NB4 (cell line): ENCODE measurements around the gene NOTCH1.

Source experiments
- DNase-seq: peaks from one replicate; pipeline ENCODE4 v3.0.0; 2010; ENCODE audit warnings: low read depth
- H3K4me3 ChIP-seq: one replicate; pipeline ENCODE4 v1.5.1; 2011; ENCODE audit warnings: mild to moderate bottlenecking, low read depth, low read length, moderate library complexity
- MYC ChIP-seq: IDR thresholded peaks from 2 replicates; pipeline ENCODE4 v1.6.1; 2011; ENCODE audit warnings: low read depth, low read length
- POLR2A ChIP-seq: IDR thresholded peaks from 2 replicates; pipeline ENCODE4 v1.6.1; 2011; ENCODE audit warnings: mild to moderate bottlenecking; ENCODE audit not compliant: insufficient read length; ENCODE audit errors: extremely low read depth
- TF ChIP-seq, protein P1 (sequence below): IDR thresholded peaks from 2 replicates; pipeline ENCODE4 v1.6.1; 2011; ENCODE audit warnings: low read depth, low read length
- TF ChIP-seq, protein P2 (sequence below): IDR thresholded peaks from one replicate; pipeline ENCODE4 v1.5.1; 2012; ENCODE audit warnings: low read depth, low read length

NOTCH1 gene

DNA sequence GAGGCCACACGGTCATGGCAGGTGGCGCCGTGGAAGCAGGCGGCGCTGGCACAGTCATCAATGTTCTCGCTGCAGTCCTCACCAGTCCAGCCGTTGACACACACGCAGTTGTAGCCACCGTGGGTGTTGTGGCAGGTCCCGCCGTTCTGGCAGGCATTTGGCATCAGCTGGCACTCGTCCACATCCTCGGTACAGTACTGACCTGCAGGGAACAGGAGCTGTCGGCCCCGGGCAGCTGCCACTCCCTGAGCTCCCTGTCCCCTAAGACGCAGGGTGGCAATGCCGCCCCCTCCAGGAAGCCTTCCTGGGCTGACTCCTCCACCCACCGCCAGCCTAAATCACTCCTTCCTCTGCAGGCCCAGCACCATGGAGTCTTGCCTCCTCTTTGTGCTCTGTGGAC is 27.2 kb downstream of the NOTCH1 start:
- no peak overlapping the region for H3K4me3 ChIP-seq
- DNase-seq: no peak
- TF ChIP-seq, protein P1, sequence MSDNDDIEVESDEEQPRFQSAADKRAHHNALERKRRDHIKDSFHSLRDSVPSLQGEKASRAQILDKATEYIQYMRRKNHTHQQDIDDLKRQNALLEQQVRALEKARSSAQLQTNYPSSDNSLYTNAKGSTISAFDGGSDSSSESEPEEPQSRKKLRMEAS: no peak
- TF ChIP-seq POLR2A (no peak), MYC (no peak)
- TF ChIP-seq, protein P2, sequence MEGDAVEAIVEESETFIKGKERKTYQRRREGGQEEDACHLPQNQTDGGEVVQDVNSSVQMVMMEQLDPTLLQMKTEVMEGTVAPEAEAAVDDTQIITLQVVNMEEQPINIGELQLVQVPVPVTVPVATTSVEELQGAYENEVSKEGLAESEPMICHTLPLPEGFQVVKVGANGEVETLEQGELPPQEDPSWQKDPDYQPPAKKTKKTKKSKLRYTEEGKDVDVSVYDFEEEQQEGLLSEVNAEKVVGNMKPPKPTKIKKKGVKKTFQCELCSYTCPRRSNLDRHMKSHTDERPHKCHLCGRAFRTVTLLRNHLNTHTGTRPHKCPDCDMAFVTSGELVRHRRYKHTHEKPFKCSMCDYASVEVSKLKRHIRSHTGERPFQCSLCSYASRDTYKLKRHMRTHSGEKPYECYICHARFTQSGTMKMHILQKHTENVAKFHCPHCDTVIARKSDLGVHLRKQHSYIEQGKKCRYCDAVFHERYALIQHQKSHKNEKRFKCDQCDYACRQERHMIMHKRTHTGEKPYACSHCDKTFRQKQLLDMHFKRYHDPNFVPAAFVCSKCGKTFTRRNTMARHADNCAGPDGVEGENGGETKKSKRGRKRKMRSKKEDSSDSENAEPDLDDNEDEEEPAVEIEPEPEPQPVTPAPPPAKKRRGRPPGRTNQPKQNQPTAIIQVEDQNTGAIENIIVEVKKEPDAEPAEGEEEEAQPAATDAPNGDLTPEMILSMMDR: no peak

DNA sequence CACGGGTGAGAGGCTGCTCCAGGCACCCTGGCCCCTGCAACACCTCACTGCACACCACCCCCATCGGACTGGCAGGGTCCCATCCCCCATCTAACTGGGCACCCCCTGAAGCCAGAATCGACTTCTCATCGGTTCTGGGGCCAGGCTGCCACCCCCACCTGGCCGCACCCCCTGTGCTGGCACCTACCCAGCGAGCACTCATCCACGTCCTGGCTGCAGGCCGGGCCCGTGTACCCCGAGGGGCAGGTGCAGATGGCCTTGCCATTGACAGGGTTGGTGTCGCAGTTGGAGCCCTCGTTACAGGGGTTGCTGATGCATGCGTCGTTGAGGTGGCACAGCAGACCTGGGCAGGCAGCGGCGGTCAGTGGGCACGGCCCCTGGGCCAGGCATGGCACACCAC is 27.9 kb downstream of the NOTCH1 start:
- TF ChIP-seq, protein P1: no peak
- TF ChIP-seq, protein P2: no peak
- no peak for TF ChIP-seq POLR2A
- TF ChIP-seq MYC: no peak
- H3K4me3 ChIP-seq: no peak overlapping the region

DNA sequence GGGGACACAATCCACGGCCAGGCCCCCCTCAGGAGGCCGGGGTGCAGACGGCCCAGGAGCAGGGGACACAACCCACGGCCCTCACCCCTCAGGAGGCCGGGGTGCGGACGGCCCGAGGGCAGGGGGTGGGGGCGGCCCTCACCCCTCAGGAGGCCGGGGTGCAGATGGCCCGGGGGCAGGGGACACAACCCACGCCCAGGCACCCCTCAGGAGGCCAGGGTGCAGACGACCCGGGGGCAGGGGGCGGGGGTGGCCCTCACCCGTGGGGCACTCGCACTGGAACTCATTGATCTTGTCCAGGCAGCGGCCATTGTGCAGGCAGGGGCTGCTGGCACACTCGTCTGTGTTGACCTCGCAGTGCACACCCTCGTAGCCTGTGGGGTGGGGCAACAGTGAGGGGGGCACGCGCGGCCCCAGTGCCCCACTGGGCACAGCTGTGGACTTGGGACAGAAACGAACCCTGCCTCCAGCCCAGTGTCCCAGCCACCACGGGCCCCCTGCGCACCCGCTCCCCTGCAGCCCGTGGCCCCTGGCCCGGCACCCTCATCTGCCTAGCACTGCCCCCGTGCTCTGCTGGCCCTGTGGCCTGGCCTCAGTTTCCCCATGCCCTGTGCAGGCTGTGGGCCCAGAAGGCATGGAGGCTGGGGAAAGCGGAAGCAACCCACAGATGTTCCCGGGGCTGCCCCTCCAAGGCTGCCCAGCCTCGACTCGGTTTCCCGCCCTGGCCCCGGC is 28.7 kb downstream of the NOTCH1 start:
- DNase-seq: no peak
- TF ChIP-seq MYC (no peak), POLR2A (no peak)
- TF ChIP-seq, protein P2: no peak
- TF ChIP-seq, protein P1: no peak
- H3K4me3 ChIP-seq: no peak overlapping the region

More for the DNA sequence above, 27.9 kb downstream of the NOTCH1 start:
- no peak for DNase-seq

DNA sequence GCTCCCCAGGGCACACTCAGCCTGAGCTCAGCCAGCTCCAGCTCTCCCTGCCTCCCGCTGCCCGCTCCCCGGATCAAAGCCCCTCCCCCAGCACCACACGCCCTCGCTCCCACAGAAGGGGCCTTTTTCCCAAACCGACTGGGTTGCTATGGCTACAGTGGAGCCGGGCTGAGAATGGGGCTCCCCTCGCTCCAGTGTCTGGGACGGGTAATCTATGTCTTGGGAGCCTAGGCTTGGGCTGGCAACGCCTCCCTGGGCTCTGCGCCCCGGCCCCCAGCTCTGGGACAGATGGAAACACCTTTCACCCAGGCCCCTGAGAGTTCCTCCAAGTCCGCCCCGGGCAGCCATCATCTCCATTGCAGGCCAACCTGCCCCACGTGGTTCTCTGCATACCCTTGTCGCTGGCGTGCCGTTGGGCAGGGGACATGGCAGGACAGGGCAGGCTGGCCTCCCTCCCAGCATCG is 29.6 kb downstream of the NOTCH1 start:
- DNase-seq: no peak
- TF ChIP-seq POLR2A: no peak
- TF ChIP-seq MYC: no peak
- TF ChIP-seq, protein P2: no peak
- TF ChIP-seq, protein P1: no peak
- H3K4me3 ChIP-seq: no peak overlapping the region

DNA sequence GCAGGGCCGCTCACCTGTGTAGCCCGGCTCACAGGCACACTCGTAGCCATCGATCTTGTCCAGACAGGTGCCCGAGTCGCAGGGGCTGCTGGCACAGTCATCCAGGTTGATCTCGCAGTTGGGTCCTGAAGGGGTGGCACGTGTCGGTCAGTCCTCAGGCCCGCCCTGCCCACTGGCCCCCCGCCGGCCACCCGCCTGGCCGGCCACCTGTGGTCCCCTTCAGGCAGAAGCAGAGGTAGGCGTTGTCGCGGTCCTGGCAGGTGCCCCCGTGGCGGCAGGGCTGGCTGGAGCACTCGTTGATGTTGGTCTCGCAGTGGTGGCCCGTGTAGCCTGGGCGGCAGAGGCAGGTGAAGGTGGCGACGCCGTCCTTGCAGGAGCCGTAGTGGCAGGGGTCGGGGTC is 30.6 kb downstream of the NOTCH1 start:
- TF ChIP-seq, protein P1: no peak
- TF ChIP-seq MYC (no peak), POLR2A (no peak)
- TF ChIP-seq, protein P2: no peak
- no peak for DNase-seq
- no peak overlapping the region for H3K4me3 ChIP-seq
